HepG2 (cell line): ENCODE data around the gene LAMB3.

Experiments
- CTCF ChIP-seq: sonication (generic); formaldehyde crosslinking; IDR thresholded peaks from 2 replicates; pipeline ENCODE4 v1.5.0; 2020; ENCODE audit warnings: mild to moderate bottlenecking, missing genetic modification reagents, moderate library complexity
- KLF9 ChIP-seq: IDR thresholded peaks from 2 replicates; pipeline ENCODE4 v1.6.1; 2016; ENCODE audit warnings: low read depth

DNA sequence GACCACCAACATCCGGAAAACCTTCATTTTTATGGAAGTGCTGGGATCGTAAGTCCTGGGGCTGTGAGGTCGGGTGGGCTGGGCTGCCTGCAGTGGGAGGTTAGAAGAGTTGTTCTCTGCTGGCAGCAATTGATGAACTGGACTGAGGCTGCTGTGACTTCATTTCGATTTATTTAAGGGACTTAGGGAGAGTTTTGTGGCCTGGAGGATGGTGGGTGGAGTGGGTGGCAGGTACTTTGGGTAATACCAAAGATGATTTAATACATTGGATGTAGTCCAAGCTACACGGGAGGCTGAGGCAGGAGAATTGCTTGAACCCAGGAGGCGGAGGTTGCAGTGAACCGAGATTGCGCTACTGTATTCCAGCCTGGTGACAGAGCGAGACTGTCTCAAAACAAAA lies 57.2 kb downstream of the LAMB3 start:
- TF ChIP-seq KLF9 (CRISPR knock-in tag) (no peak), CTCF (no peak)
